Activated CD8-positive, alpha-beta memory T cell treated with anti-CD3 and anti-CD28 coated beads for 24 hours (primary cell): ENCODE measurements around the gene B4GALT5.
"Not testable (repeated sequence)": the region's sequence is repeated elsewhere in the genome, so short reads cannot be mapped to it uniquely, and the experiment has no call there.

ENCODE experiments used
- DNase-seq: peaks from one replicate; pipeline ENCODE4 v3.0.0-alpha.2; 2020

The B4GALT5 gene

GRCh38 chr20:49727894-49728885 lies 14.5 kb upstream of the B4GALT5 start:
- DNase-seq, result no peak

- no peak for DNase-seq
Observed at GRCh38 chr20:49727478-49727877, 13.8 kb upstream of the B4GALT5 start.

- DNase-seq, result no peak
Observed at GRCh38 chr20:49725694-49726093, 12.0 kb upstream of the B4GALT5 start.

- not testable (repeated sequence) for DNase-seq
Observed at GRCh38 chr20:49725224-49725606, 11.5 kb upstream of the B4GALT5 start.

GRCh38 chr20:49724408-49725223 lies 10.9 kb upstream of the B4GALT5 start:
- DNase-seq, result no peak

- DNase-seq, result not testable (repeated sequence)
Observed at GRCh38 chr20:49723758-49724157, 10.1 kb upstream of the B4GALT5 start.

- DNase-seq, result not testable (repeated sequence)
Observed at GRCh38 chr20:49721326-49721725, 7.6 kb upstream of the B4GALT5 start.

- no peak for DNase-seq
Observed at GRCh38 chr20:49715466-49715865, 1.8 kb upstream of the B4GALT5 start.

- DNase-seq, result no peak
Observed at GRCh38 chr20:49712996-49713752, 504 bp downstream of the B4GALT5 start.

- DNase-seq, result no peak
Observed at GRCh38 chr20:49712646-49712995, 1.1 kb downstream of the B4GALT5 start.

- no peak for DNase-seq
Observed at GRCh38 chr20:49712118-49712517, 1.6 kb downstream of the B4GALT5 start.

- no peak for DNase-seq
Observed at GRCh38 chr20:49711667-49711987, 2.1 kb downstream of the B4GALT5 start.

- no peak for DNase-seq
Observed at GRCh38 chr20:49710971-49711666, 2.6 kb downstream of the B4GALT5 start.

GRCh38 chr20:49707118-49707517 lies 6.6 kb downstream of the B4GALT5 start:
- DNase-seq, result no peak

GRCh38 chr20:49706630-49707091 lies 7.0 kb downstream of the B4GALT5 start:
- DNase-seq, result peak; percentile 21

- peak; percentile 30 for DNase-seq
Observed at GRCh38 chr20:49705893-49706292, 7.8 kb downstream of the B4GALT5 start.

- DNase-seq, result peak; percentile 52
Observed at GRCh38 chr20:49705358-49705757, 8.3 kb downstream of the B4GALT5 start.

- no peak for DNase-seq
Observed at GRCh38 chr20:49704932-49705336, 8.7 kb downstream of the B4GALT5 start.

GRCh38 chr20:49701916-49702315 lies 11.8 kb downstream of the B4GALT5 start:
- no peak for DNase-seq

GRCh38 chr20:49701241-49701790 lies 12.4 kb downstream of the B4GALT5 start:
- DNase-seq, result no peak

GRCh38 chr20:49700411-49701185 lies 13.1 kb downstream of the B4GALT5 start:
- no peak for DNase-seq
